Measurements from ENCODE around the gene PSTPIP1.
A peak's percentile ranks its signal among the peaks of the same experiment; 100 is the strongest.

Gene PSTPIP1

GRCh38 chr15:76998663-76999285 lies 3.8 kb downstream of the PSTPIP1 start:
- no peak for DNase-seq (ENCODE audit: low read depth, low spot score)

- DNase-seq (ENCODE audit: low read depth, low spot score), result no peak
Measured at GRCh38 chr15:76999996-77000395, 5.1 kb downstream of the PSTPIP1 start.

GRCh38 chr15:77001351-77001750 lies 6.4 kb downstream of the PSTPIP1 start:
- DNase-seq (ENCODE audit: low read depth, low spot score), result no peak

GRCh38 chr15:77001966-77002365 lies 7.0 kb downstream of the PSTPIP1 start:
- no peak for DNase-seq (ENCODE audit: low read depth, low spot score)

GRCh38 chr15:77002436-77002835 lies 7.5 kb downstream of the PSTPIP1 start:
- DNase-seq (ENCODE audit: low read depth, low spot score), result no peak

- no peak for DNase-seq (ENCODE audit: low read depth, low spot score)
Measured at GRCh38 chr15:77002954-77003912, 8.3 kb downstream of the PSTPIP1 start.

- no peak for DNase-seq (ENCODE audit: low read depth, low spot score)
Measured at GRCh38 chr15:77004189-77004588, 9.3 kb downstream of the PSTPIP1 start.

- DNase-seq (ENCODE audit: low read depth, low spot score), result no peak
Measured at GRCh38 chr15:77009176-77009575, 14.2 kb downstream of the PSTPIP1 start.

- no peak for DNase-seq (ENCODE audit: low read depth, low spot score)
Measured at GRCh38 chr15:77009646-77010311, 14.9 kb downstream of the PSTPIP1 start.

GRCh38 chr15:77010312-77010686 lies 15.4 kb downstream of the PSTPIP1 start:
- no peak for DNase-seq (ENCODE audit: low read depth, low spot score)

GRCh38 chr15:77010857-77011256 lies 15.9 kb downstream of the PSTPIP1 start:
- DNase-seq (ENCODE audit: low read depth, low spot score), result no peak

- no peak for DNase-seq (ENCODE audit: low read depth, low spot score)
Measured at GRCh38 chr15:77012117-77012712, 17.3 kb downstream of the PSTPIP1 start.

GRCh38 chr15:77012868-77013267 lies 17.9 kb downstream of the PSTPIP1 start:
- DNase-seq (ENCODE audit: low read depth, low spot score), result no peak

- peak; percentile 78 for DNase-seq (ENCODE audit: low read depth, low spot score)
Measured at GRCh38 chr15:77013776-77014131, 18.8 kb downstream of the PSTPIP1 start.

GRCh38 chr15:77014132-77015081 lies 19.5 kb downstream of the PSTPIP1 start:
- DNase-seq (ENCODE audit: low read depth, low spot score), result no peak

- no peak for DNase-seq (ENCODE audit: low read depth, low spot score)
Measured at GRCh38 chr15:77015646-77016320, 20.9 kb downstream of the PSTPIP1 start.

- DNase-seq (ENCODE audit: low read depth, low spot score), result no peak
Measured at GRCh38 chr15:77016321-77016695, 21.4 kb downstream of the PSTPIP1 start.

- DNase-seq (ENCODE audit: low read depth, low spot score), result no peak
Measured at GRCh38 chr15:77017091-77017660, 22.2 kb downstream of the PSTPIP1 start.

GRCh38 chr15:77017761-77018720 lies 23.1 kb downstream of the PSTPIP1 start:
- DNase-seq (ENCODE audit: low read depth, low spot score), result no peak
